HepG2 (cell line): ENCODE measurements around the gene AMOTL1. TPM values are rescaled to one million over a fixed set of nuclear protein-coding genes. Genes with fewer than 3 reads are reported as not detected.

Source experiments
- ATAC-seq: fragments of 200-7000 bp; cut with Tn5 transposase; 3 replicates; pipeline ENCODE4 v1.9.1; 2020; ENCODE audit warnings: mild to moderate bottlenecking, moderate library complexity
- BruUV-seq: library from RNA; stranded (reverse); fragments of 400-500 nt; replicated peaks from 2 replicates; lab custom pipeline; 2021; lab: Mats Ljungman, UMichigan
- CTCF ChIA-PET: fragments of 300-600 bp; formaldehyde crosslinking; extraction: SDS; loops from one replicate; lab custom pipeline; 2021; ENCODE audit warnings: low total read pairs, inconsistent platforms, low intra/inter-chr PET ratio; lab: Yijun Ruan, JAX
- POLR2A ChIA-PET: fragments of 350-600 bp; sonication (Branson Sonifier 250); formaldehyde crosslinking; loops from one replicate; lab custom pipeline; 2020; ENCODE audit warnings: antibody characterized with exemption, inconsistent platforms; lab: Yijun Ruan, JAX
- DNase-seq: peaks from one replicate; pipeline ENCODE4 v3.0.0-alpha.2; 2015; ENCODE audit warnings: low spot score
- FAIRE-seq: peaks from 3 replicates; lab custom pipeline; 2011; peaks lifted over from hg19 to GRCh38; lab: Jason Lieb, UNC
- H2AFZ ChIP-seq: one replicate; pipeline ENCODE4 v1.6.1; 2011; ENCODE audit warnings: low read length, inconsistent platforms
- H3K27ac ChIP-seq: fragments of 300-600 bp; 3 replicates; pipeline ENCODE4 v1.8.0; 2011; ENCODE audit warnings: mixed run types, mild to moderate bottlenecking, mixed read lengths, low read length, inconsistent platforms; ENCODE audit not compliant: insufficient read depth; ENCODE audit errors: extremely low read length
- H3K27me3 ChIP-seq, 2 experiments: fragments of 200-600 bp in 1 of 2; 2 replicates in 1 of 2; 3 replicates in 1 of 2; pipeline versions ENCODE4 v1.6.0 to v1.8.0; 2011; ENCODE audit warnings: low read length in 2 of 2, mild to moderate bottlenecking in 2 of 2, moderate library complexity in 2 of 2, inconsistent platforms in 1 of 2; ENCODE audit not compliant: insufficient read depth in 2 of 2, control insufficient read depth in 1 of 2
- H3K36me3 ChIP-seq, 2 experiments: fragments of 200-600 bp in 1 of 2; replicated peaks in 1 of 2; 2 replicates in 1 of 2; 3 replicates in 1 of 2; pipeline versions ENCODE4 v1.5.1 to v1.8.0; 2011; ENCODE audit warnings: low read length in 2 of 2, inconsistent platforms in 1 of 2; ENCODE audit not compliant: insufficient read depth in 2 of 2, control insufficient read depth in 1 of 2
- H3K4me1 ChIP-seq: 2 replicates; pipeline ENCODE4 v1.5.1; 2012; ENCODE audit warnings: low read length, inconsistent platforms; ENCODE audit not compliant: insufficient read depth
- H3K4me2 ChIP-seq: 2 replicates; pipeline ENCODE4 v1.6.0; 2011; ENCODE audit warnings: low read depth, low read length, inconsistent platforms
- H3K4me3 ChIP-seq, 3 experiments: fragments of 200-600 bp in 1 of 3; sonication (generic), shearing (Covaris generic) in 1 of 3; replicated peaks in 1 of 3; 2 replicates each; pipeline ENCODE4 v1.5.1; 2011 to 2016; ENCODE audit warnings: low read length in 3 of 3, inconsistent platforms in 2 of 3, low read depth in 2 of 3, mild to moderate bottlenecking in 2 of 3, control low read depth in 1 of 3, mixed read lengths in 1 of 3; ENCODE audit not compliant: insufficient read depth in 1 of 3
- H3K79me2 ChIP-seq: one replicate; pipeline ENCODE4 v1.6.1; 2011; ENCODE audit warnings: low read length, inconsistent platforms; ENCODE audit not compliant: insufficient read depth
- H3K9ac ChIP-seq: 2 replicates; pipeline ENCODE4 v1.6.0; 2011; ENCODE audit warnings: mild to moderate bottlenecking, low read depth, low read length, inconsistent platforms; ENCODE audit not compliant: insufficient read depth
- H3K9me3 ChIP-seq: 2 replicates; pipeline ENCODE4 v1.5.1; 2012; ENCODE audit warnings: mild to moderate bottlenecking, low read length
- H4K20me1 ChIP-seq: 2 replicates; pipeline ENCODE4 v1.6.0; 2011; ENCODE audit warnings: inconsistent platforms, mild to moderate bottlenecking, low read length, moderate library complexity; ENCODE audit not compliant: insufficient read depth
- CSRNP2 ChIP-seq: sonication (generic); formaldehyde crosslinking; conservative IDR thresholded peaks from 2 replicates; pipeline ENCODE4 v1.8.0; 2022; ENCODE audit warnings: low read depth, missing genetic modification reagents
- E2F2 ChIP-seq: sonication (generic); formaldehyde crosslinking; IDR thresholded peaks from 2 replicates; pipeline ENCODE4 v1.4.0; 2020; ENCODE audit warnings: missing genetic modification reagents, borderline replicate concordance
- HIC2 ChIP-seq: sonication (generic); formaldehyde crosslinking; IDR thresholded peaks from 2 replicates; pipeline ENCODE4 v1.9.0; 2022; ENCODE audit warnings: low read depth, missing genetic modification reagents
- HMG20A ChIP-seq: IDR thresholded peaks from 2 replicates; pipeline ENCODE4 v1.6.1; 2016; ENCODE audit warnings: borderline replicate concordance
- MAZ ChIP-seq, 2 experiments: sonication (generic) in 1 of 2; formaldehyde crosslinking in 1 of 2; IDR thresholded peaks; 2 replicates each; pipeline versions ENCODE4 v1.5.0 to v1.6.1; 2012 to 2020; ENCODE audit warnings: low read depth in 2 of 2, mild to moderate bottlenecking in 2 of 2, borderline replicate concordance in 1 of 2, improper control_type of control experiment in 1 of 2, low read length in 1 of 2, missing genetic modification reagents in 1 of 2, moderate library complexity in 1 of 2
- NCOA1 ChIP-seq: sonication (generic); formaldehyde crosslinking; IDR thresholded peaks from 2 replicates; pipeline ENCODE4 v1.9.0; 2021; ENCODE audit warnings: missing genetic modification reagents
- RAD51 ChIP-seq: fragments of 450-650 bp; IDR thresholded peaks from 2 replicates; pipeline ENCODE4 v1.6.1; 2016; ENCODE audit warnings: borderline replicate concordance
- RBFOX2 ChIP-seq: fragments of 200-400 bp; formaldehyde crosslinking; IDR thresholded peaks from 2 replicates; pipeline ENCODE4 v1.6.1; 2017; ENCODE audit warnings: low read depth, mild to moderate bottlenecking, low read length
- TAF1 ChIP-seq: sonication (generic); formaldehyde crosslinking; IDR thresholded peaks from 2 replicates; pipeline ENCODE4 v1.4.0; 2020; ENCODE audit warnings: missing genetic modification reagents
- TBX3 ChIP-seq: fragments of 450-650 bp; IDR thresholded peaks from 2 replicates; pipeline ENCODE4 v1.6.1; 2017; ENCODE audit warnings: antibody characterized with exemption, mild to moderate bottlenecking, inconsistent platforms, borderline replicate concordance
- ZBTB2 ChIP-seq: sonication (generic); formaldehyde crosslinking; IDR thresholded peaks from 2 replicates; pipeline ENCODE4 v1.8.0; 2022; ENCODE audit warnings: low read depth, missing genetic modification reagents
- ZNF160 ChIP-seq: sonication (generic); formaldehyde crosslinking; IDR thresholded peaks from 2 replicates; pipeline ENCODE4 v1.8.0; 2022; ENCODE audit warnings: mild to moderate bottlenecking, inconsistent platforms, missing genetic modification reagents
- ZNF230 ChIP-seq: sonication (generic); formaldehyde crosslinking; IDR thresholded peaks from 2 replicates; pipeline ENCODE4 v1.4.0; 2020; ENCODE audit warnings: mild to moderate bottlenecking, missing genetic modification reagents
- ZNF549 ChIP-seq: sonication (generic); formaldehyde crosslinking; IDR thresholded peaks from 2 replicates; pipeline ENCODE4 v1.5.0; 2020; ENCODE audit warnings: missing genetic modification reagents
- ZNF773 ChIP-seq: sonication (generic); formaldehyde crosslinking; IDR thresholded peaks from 2 replicates; pipeline ENCODE4 v1.4.0; 2020; ENCODE audit warnings: missing genetic modification reagents, borderline replicate concordance
- WGBS: methylation state at CpG from one replicate; pipeline ENCODE4 v1.1.6; 2017; ENCODE audit warnings: low lambda C conversion rate; 5-methylcytosine and 5-hydroxymethylcytosine counted together
- in situ Hi-C: cut with HindIII; loops from 2 replicates; pipeline ENCODE4 v1.10.0; 2017; ENCODE audit warnings: low pct_unique_long_range_greater_than_20kb; ENCODE audit not compliant: extremely low pct_ligation_motif_present
- intact Hi-C: fragments of 100-400 bp; cut with micrococcal nuclease; formaldehyde crosslinking; loops from one replicate; pipeline ENCODE4 v1.10.0; 2022; ENCODE audit not compliant: unreplicated experiment
- polyA plus RNA-seq, 8 experiments: library from polyadenylated mRNA; depleted of rRNA in 3 of 8; stranded (reverse) in 7 of 8; unstranded in 1 of 8; fragments of >200 nt; fragmentation: Illumina TruSeq in 4 of 8; extraction: Trizol in 4 of 8; gene quantifications; 2 replicates each; pipeline versions ENCODE4 v1.2.1 to v1.2.3, GENCODE V29; 2011 to 2016; ENCODE audit warnings: low read depth in 4 of 8, missing spikeins in 1 of 8, mixed read lengths in 1 of 8; ENCODE audit not compliant: insufficient read depth in 1 of 8
- total RNA-seq, 5 experiments: library from RNA; depleted of rRNA; stranded (reverse); fragments of >200 nt; fragmentation: Illumina TruSeq; extraction: Trizol; gene quantifications; 2 replicates each; pipeline ENCODE4 v1.2.3, GENCODE V29; 2016; ENCODE audit warnings: low read depth in 1 of 5
- TF ChIP-seq, protein P1 (sequence below): sonication (generic); formaldehyde crosslinking; IDR thresholded peaks from 2 replicates; pipeline ENCODE4 v1.5.0; 2020; ENCODE audit warnings: missing genetic modification reagents
- TF ChIP-seq, protein P2 (sequence below): sonication (generic); formaldehyde crosslinking; IDR thresholded peaks from 2 replicates; pipeline ENCODE4 v1.9.0; 2021; ENCODE audit warnings: missing genetic modification reagents, mild to moderate bottlenecking, borderline replicate concordance

The AMOTL1 gene
- total and polyA plus RNA-seq, 2 of the 13 experiments (the other 11 are each of a cell fraction or from before 2014, with no cell fraction given) = 0.01 to 0.20 TPM

- no peak overlapping the region for H2AFZ ChIP-seq
- intact Hi-C loops (loop anchor here (5.0 kb wide), 1 partner anchor 1640 kb away; no protein-coding TSS in a partner anchor), in situ Hi-C loops (loop anchor here (5.0 kb wide), 1 partner anchor 110 kb away; no protein-coding TSS in a partner anchor)
- 53% methylated on average over 5 of the region's 5 CpGs for WGBS
- no TSS peak for BruUV-seq
- no peaks in the 10 kb centered on the region for H3K27me3 ChIP-seq
- DNase-seq = no peak
- H3K4me2 ChIP-seq = no peak overlapping the region
- no peaks in the 10 kb centered on the region for H3K4me1 ChIP-seq
- POLR2A ChIA-PET = no interaction called here
- no peak overlapping the region for H3K9ac ChIP-seq
- H3K9me3 ChIP-seq = no peaks in the 10 kb centered on the region
- no peaks in the 10 kb centered on the region for H3K36me3 ChIP-seq
- no peak for FAIRE-seq
- no peak overlapping the region for H3K27ac ChIP-seq
- no peaks in the 10 kb centered on the region for H4K20me1 ChIP-seq
- no peak overlapping the region for H3K4me3 ChIP-seq
- no peak for ATAC-seq
- CTCF ChIA-PET = no interaction called here
- H3K79me2 ChIP-seq = no peaks in the 10 kb centered on the region
- TF ChIP-seq E2F2 (CRISPR knock-in tag) (no peak), CSRNP2 (CRISPR knock-in tag) (no peak), ZBTB2 (CRISPR knock-in tag) (no peak), ZNF160 (CRISPR knock-in tag) (no peak), TAF1 (CRISPR knock-in tag) (no peak), ZNF230 (CRISPR knock-in tag) (no peak), ZNF549 (CRISPR knock-in tag) (no peak), TBX3 (no peak), HIC2 (CRISPR knock-in tag) (no peak), RAD51 (no peak), ZNF773 (CRISPR knock-in tag) (no peak), RBFOX2 (no peak), NCOA1 (no peak), HMG20A (CRISPR knock-in tag) (no peak), MAZ (IDR thresholded peaks at IDR 0.05; ENCODE audit: borderline replicate concordance, low read depth, low read length) (no peak), MAZ (CRISPR knock-in tag; IDR thresholded peaks at IDR 0.05; ENCODE audit: low read depth) (no peak)
- TF ChIP-seq, protein P1, sequence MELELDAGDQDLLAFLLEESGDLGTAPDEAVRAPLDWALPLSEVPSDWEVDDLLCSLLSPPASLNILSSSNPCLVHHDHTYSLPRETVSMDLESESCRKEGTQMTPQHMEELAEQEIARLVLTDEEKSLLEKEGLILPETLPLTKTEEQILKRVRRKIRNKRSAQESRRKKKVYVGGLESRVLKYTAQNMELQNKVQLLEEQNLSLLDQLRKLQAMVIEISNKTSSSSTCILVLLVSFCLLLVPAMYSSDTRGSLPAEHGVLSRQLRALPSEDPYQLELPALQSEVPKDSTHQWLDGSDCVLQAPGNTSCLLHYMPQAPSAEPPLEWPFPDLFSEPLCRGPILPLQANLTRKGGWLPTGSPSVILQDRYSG = no peak
- TF ChIP-seq, protein P2, sequence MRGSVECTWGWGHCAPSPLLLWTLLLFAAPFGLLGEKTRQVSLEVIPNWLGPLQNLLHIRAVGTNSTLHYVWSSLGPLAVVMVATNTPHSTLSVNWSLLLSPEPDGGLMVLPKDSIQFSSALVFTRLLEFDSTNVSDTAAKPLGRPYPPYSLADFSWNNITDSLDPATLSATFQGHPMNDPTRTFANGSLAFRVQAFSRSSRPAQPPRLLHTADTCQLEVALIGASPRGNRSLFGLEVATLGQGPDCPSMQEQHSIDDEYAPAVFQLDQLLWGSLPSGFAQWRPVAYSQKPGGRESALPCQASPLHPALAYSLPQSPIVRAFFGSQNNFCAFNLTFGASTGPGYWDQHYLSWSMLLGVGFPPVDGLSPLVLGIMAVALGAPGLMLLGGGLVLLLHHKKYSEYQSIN = no peak
Measured at GRCh38 chr11:94787801-94788200, 19.6 kb downstream of the AMOTL1 start.
